K562 (cell line): Measurements from ENCODE around the gene MRPL38. TPM values are rescaled to one million over a fixed set of nuclear protein-coding genes. Genes with fewer than 3 reads are reported as not detected.

Experiments
- HDGF ChIP-seq: fragments of 450-650 bp; IDR thresholded peaks from 2 replicates; pipeline ENCODE4 v1.6.1; 2016
- HEY1 ChIP-seq: fragments of 250-450 bp; sonication (Bioruptor Pico); IDR thresholded peaks from 2 replicates; pipeline ENCODE4 v1.5.0; 2020; ENCODE audit warnings: mild to moderate bottlenecking, moderate library complexity, borderline replicate concordance
- HIVEP1 ChIP-seq: fragments of 250-450 bp; sonication (Bioruptor Pico); IDR thresholded peaks from 2 replicates; pipeline ENCODE4 v1.4.0; 2020; ENCODE audit warnings: mild to moderate bottlenecking
- HNRNPH1 ChIP-seq: fragments of 200-400 bp; formaldehyde crosslinking; optimal IDR thresholded peaks from 2 replicates; pipeline ENCODE3; 2017; ENCODE audit warnings: low read depth, mild to moderate bottlenecking, low read length, moderate library complexity
- L3MBTL2 ChIP-seq: fragments of 450-650 bp; IDR thresholded peaks from 2 replicates; pipeline ENCODE4 v1.6.1; 2016; ENCODE audit warnings: mild to moderate bottlenecking, moderate library complexity
- LCOR ChIP-seq: sonication (generic); formaldehyde crosslinking; IDR thresholded peaks from 2 replicates; pipeline ENCODE4 v1.8.0; 2022; ENCODE audit warnings: mild to moderate bottlenecking, missing genetic modification reagents
- NR2C1 ChIP-seq, 2 experiments: fragments of 450-650 bp; IDR thresholded peaks; 2 replicates each; pipeline ENCODE4 v1.6.1; 2017; ENCODE audit warnings: mild to moderate bottlenecking in 2 of 2, antibody characterized with exemption in 1 of 2, inconsistent platforms in 1 of 2, missing compliant biosample characterization in 1 of 2, missing genetic modification characterization in 1 of 2
- RBBP5 ChIP-seq: fragments of 200-600 bp; sonication (generic); IDR thresholded peaks from 2 replicates; pipeline ENCODE4 v1.6.1; 2012; ENCODE audit warnings: borderline replicate concordance, mild to moderate bottlenecking, low read length, control low read depth, inconsistent platforms; ENCODE audit not compliant: insufficient read depth, poor library complexity, severe bottlenecking
- RCOR1 ChIP-seq, 2 experiments: IDR thresholded peaks; 2 replicates each; pipeline ENCODE4 v1.6.1; 2012; ENCODE audit warnings: low read depth in 2 of 2, low read length in 2 of 2, borderline replicate concordance in 1 of 2, improper control_type of control experiment in 1 of 2
- SIN3A ChIP-seq, 2 experiments: fragments of 150-350 bp in 1 of 2; IDR thresholded peaks; 2 replicates each; pipeline ENCODE4 v1.6.1; 2011 to 2016; ENCODE audit warnings: borderline replicate concordance in 2 of 2, low read depth in 2 of 2, low read length in 2 of 2, mild to moderate bottlenecking in 2 of 2, moderate library complexity in 2 of 2; ENCODE audit not compliant: control insufficient read depth in 1 of 2
- SMAD3 ChIP-seq: fragments of 450-650 bp; formaldehyde crosslinking; conservative IDR thresholded peaks from 2 replicates; pipeline ENCODE4 v1.4.0; 2020; ENCODE audit warnings: mild to moderate bottlenecking
- TAL1 ChIP-seq: fragments of 450-650 bp; IDR thresholded peaks from 2 replicates; pipeline ENCODE4 v1.6.1; 2016; ENCODE audit warnings: mild to moderate bottlenecking
- TBL1XR1 ChIP-seq, 2 experiments: IDR thresholded peaks; 2 replicates each; pipeline ENCODE4 v1.6.1; 2012; ENCODE audit warnings: improper control_type of control experiment in 2 of 2, low read length in 2 of 2, mild to moderate bottlenecking in 1 of 2
- U2AF2 ChIP-seq: fragments of 200-400 bp; formaldehyde crosslinking; optimal IDR thresholded peaks from 2 replicates; pipeline ENCODE3; 2017; ENCODE audit warnings: low read depth, mild to moderate bottlenecking, low read length
- UBTF ChIP-seq, 2 experiments: IDR thresholded peaks; 2 replicates each; pipeline ENCODE4 v1.6.1; 2012; ENCODE audit warnings: improper control_type of control experiment in 2 of 2, low read depth in 2 of 2, low read length in 2 of 2, borderline replicate concordance in 1 of 2
- ZBED1 ChIP-seq: IDR thresholded peaks from 2 replicates; pipeline ENCODE4 v1.6.1; 2014
- ZFX ChIP-seq: sonication (generic); formaldehyde crosslinking; IDR thresholded peaks from 2 replicates; pipeline ENCODE4 v1.8.0; 2022; ENCODE audit warnings: mild to moderate bottlenecking, missing genetic modification reagents, moderate library complexity
- ZNF140 ChIP-seq: fragments of 250-450 bp; sonication (Bioruptor Pico); IDR thresholded peaks from 2 replicates; pipeline ENCODE4 v1.8.0; 2021; ENCODE audit warnings: moderate library complexity, mild to moderate bottlenecking, inconsistent platforms
- ZNF347 ChIP-seq: fragments of 450-650 bp; formaldehyde crosslinking; IDR thresholded peaks from 2 replicates; pipeline ENCODE4 v1.4.0; 2020; ENCODE audit warnings: low read depth, mild to moderate bottlenecking, moderate library complexity
- polyA plus RNA-seq, 8 experiments: library from polyadenylated mRNA; depleted of rRNA in 4 of 8; stranded (reverse) in 5 of 8; unstranded in 3 of 8; fragments of >200 nt; fragmentation: Nextera tagmentation in 2 of 8; fragmentation: Illumina TruSeq in 1 of 8; extraction: Ambion mirVana in 2 of 8; extraction: Trizol in 1 of 8; gene quantifications; 2 replicates each; pipeline versions ENCODE4 v1.2.1 to v1.2.3, GENCODE V29; 2011 to 2014; ENCODE audit warnings: inconsistent platforms in 1 of 8, missing spikeins in 1 of 8
- total RNA-seq, 7 experiments: library from RNA; depleted of rRNA in 6 of 7; stranded (reverse); fragments of >200 nt in 6 of 7; fragmentation: Illumina TruSeq in 2 of 7; extraction: Trizol in 2 of 7; gene quantifications; 2 replicates each; pipeline versions ENCODE4 v1.2.1 to v1.2.3, GENCODE V29; 2011 to 2021; ENCODE audit warnings: low replicate concordance in 1 of 7
- TF ChIP-seq, protein P1 (sequence below): fragments of 450-650 bp; conservative IDR thresholded peaks from 2 replicates; pipeline ENCODE4 v1.6.1; 2016; ENCODE audit warnings: missing genetic modification characterization, low read depth, mild to moderate bottlenecking, control low read depth, missing compliant biosample characterization
- TF ChIP-seq, protein P2 (sequence below), 2 experiments: IDR thresholded peaks; 2 replicates each; pipeline ENCODE4 v1.6.1; 2011; ENCODE audit warnings: borderline replicate concordance in 1 of 2, control low read depth in 1 of 2, low read depth in 1 of 2, low read length in 1 of 2, mild to moderate bottlenecking in 1 of 2, mixed read lengths in 1 of 2, moderate library complexity in 1 of 2; ENCODE audit not compliant: insufficient read depth in 1 of 2, insufficient read length in 1 of 2, poor library complexity in 1 of 2, severe bottlenecking in 1 of 2; ENCODE audit errors: extremely low read depth in 1 of 2
- TF ChIP-seq, protein P3 (sequence below): sonication (generic); formaldehyde crosslinking; IDR thresholded peaks from 2 replicates; pipeline ENCODE4 v1.9.0; 2022; ENCODE audit warnings: mild to moderate bottlenecking, missing genetic modification reagents

Gene MRPL38
- total and polyA plus RNA-seq, 9 of the 15 experiments (the other 6 are each of a cell fraction or from before 2014, with no cell fraction given) = 4.5 to 154 (median 48.5) TPM

GRCh38 chr17:75896415-75897159 lies 8.1 kb downstream of the MRPL38 start, which contains the start of gene TRIM65 (continued):
- TF ChIP-seq UBTF (IDR thresholded peaks at IDR 0.05; ENCODE audit: borderline replicate concordance in 1 of 2, low read depth in 2 of 2, low read length in 2 of 2) = peak; percentile 53 to 69; a peak in 1 of 4 replicates
- TF ChIP-seq HEY1 (CRISPR knock-in tag) = no peak
- no peak for TF ChIP-seq ZBED1
- TF ChIP-seq SMAD3 = no peak
- TF ChIP-seq, protein P1, sequence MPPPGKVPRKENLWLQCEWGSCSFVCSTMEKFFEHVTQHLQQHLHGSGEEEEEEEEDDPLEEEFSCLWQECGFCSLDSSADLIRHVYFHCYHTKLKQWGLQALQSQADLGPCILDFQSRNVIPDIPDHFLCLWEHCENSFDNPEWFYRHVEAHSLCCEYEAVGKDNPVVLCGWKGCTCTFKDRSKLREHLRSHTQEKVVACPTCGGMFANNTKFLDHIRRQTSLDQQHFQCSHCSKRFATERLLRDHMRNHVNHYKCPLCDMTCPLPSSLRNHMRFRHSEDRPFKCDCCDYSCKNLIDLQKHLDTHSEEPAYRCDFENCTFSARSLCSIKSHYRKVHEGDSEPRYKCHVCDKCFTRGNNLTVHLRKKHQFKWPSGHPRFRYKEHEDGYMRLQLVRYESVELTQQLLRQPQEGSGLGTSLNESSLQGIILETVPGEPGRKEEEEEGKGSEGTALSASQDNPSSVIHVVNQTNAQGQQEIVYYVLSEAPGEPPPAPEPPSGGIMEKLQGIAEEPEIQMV (tag) = no peak
- no peak for TF ChIP-seq TBL1XR1 (IDR thresholded peaks at IDR 0.05; ENCODE audit: low read length in 2 of 2)
- no peak for TF ChIP-seq ZNF140 (CRISPR knock-in tag)
- TF ChIP-seq HNRNPH1 = no peak
- TF ChIP-seq SIN3A (IDR thresholded peaks at IDR 0.05; ENCODE audit: borderline replicate concordance in 2 of 2, control insufficient read depth in 1 of 2, low read depth in 2 of 2, low read length in 2 of 2) = peak in 1 of 2 experiments; percentile 42; a peak in 1 of 4 replicates
- no peak for TF ChIP-seq U2AF2
- TF ChIP-seq HIVEP1 (CRISPR knock-in tag) = no peak
- no peak; a peak in 1 of 4 replicates for TF ChIP-seq RCOR1 (IDR thresholded peaks at IDR 0.05; ENCODE audit: borderline replicate concordance in 1 of 2, low read depth in 2 of 2, low read length in 2 of 2)
- TF ChIP-seq, protein P2, sequence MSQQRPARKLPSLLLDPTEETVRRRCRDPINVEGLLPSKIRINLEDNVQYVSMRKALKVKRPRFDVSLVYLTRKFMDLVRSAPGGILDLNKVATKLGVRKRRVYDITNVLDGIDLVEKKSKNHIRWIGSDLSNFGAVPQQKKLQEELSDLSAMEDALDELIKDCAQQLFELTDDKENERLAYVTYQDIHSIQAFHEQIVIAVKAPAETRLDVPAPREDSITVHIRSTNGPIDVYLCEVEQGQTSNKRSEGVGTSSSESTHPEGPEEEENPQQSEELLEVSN (IDR thresholded peaks at IDR 0.05; ENCODE audit: borderline replicate concordance in 1 of 2, extremely low read depth in 1 of 2, insufficient read depth in 1 of 2, insufficient read length in 1 of 2, low read depth in 1 of 2, low read length in 1 of 2, poor library complexity in 1 of 2, severe bottlenecking in 1 of 2) = peak; percentile 63 to 75
- peak; percentile 67 for TF ChIP-seq L3MBTL2
- no peak for TF ChIP-seq ZNF347 (CRISPR knock-in tag)
- peak; percentile 90 for TF ChIP-seq ZFX
- TF ChIP-seq HDGF = no peak
- TF ChIP-seq NR2C1 (IDR thresholded peaks at IDR 0.05) = no peak
- no peak for TF ChIP-seq NR2C1 (tag; IDR thresholded peaks at IDR 0.05)
- TF ChIP-seq TAL1 = no peak
- peak; percentile 77 for TF ChIP-seq RBBP5
- TF ChIP-seq LCOR (CRISPR knock-in tag) = 0 out of 2 replicates have a peak, but pooled peaks have one; percentile 32
- TF ChIP-seq, protein P3, sequence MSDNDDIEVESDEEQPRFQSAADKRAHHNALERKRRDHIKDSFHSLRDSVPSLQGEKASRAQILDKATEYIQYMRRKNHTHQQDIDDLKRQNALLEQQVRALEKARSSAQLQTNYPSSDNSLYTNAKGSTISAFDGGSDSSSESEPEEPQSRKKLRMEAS = peak; percentile 83
